H9 (cell line): ENCODE results near the gene WSCD2. TPM values are rescaled to one million over a fixed set of nuclear protein-coding genes. Genes with fewer than 3 reads are reported as not detected.

Experiments
- DNase-seq: peaks from one replicate; pipeline ENCODE4 v3.0.0-alpha.2; 2017
- H2AFZ ChIP-seq: one replicate; pipeline ENCODE4 v1.6.1; 2013; ENCODE audit warnings: mild to moderate bottlenecking, low read length, control low read depth, moderate library complexity
- H2AK5ac ChIP-seq: 2 replicates; pipeline ENCODE4 v1.6.1; 2013; ENCODE audit warnings: low read length, control low read depth, mixed read lengths; ENCODE audit not compliant: insufficient read length
- H2BK120ac ChIP-seq: one replicate; pipeline ENCODE4 v1.6.1; 2013; ENCODE audit warnings: low read depth, mild to moderate bottlenecking, low read length, control low read depth, inconsistent platforms; ENCODE audit not compliant: poor library complexity, severe bottlenecking
- H2BK12ac ChIP-seq: 2 replicates; pipeline ENCODE4 v1.6.1; 2013; ENCODE audit warnings: low read length, control low read depth, mixed read lengths, low read depth; ENCODE audit not compliant: insufficient read length
- H2BK15ac ChIP-seq: 2 replicates; pipeline ENCODE4 v1.6.1; 2013; ENCODE audit warnings: low read depth, low read length, control low read depth
- H2BK20ac ChIP-seq: one replicate; pipeline ENCODE4 v1.6.1; 2013; ENCODE audit warnings: low read depth, mild to moderate bottlenecking, low read length, control low read depth, inconsistent platforms; ENCODE audit not compliant: poor library complexity, severe bottlenecking
- H2BK5ac ChIP-seq: 2 replicates; pipeline ENCODE4 v1.6.1; 2013; ENCODE audit warnings: low read length, control low read depth, mixed read lengths; ENCODE audit not compliant: insufficient read length
- H3K14ac ChIP-seq: 2 replicates; pipeline ENCODE4 v1.6.1; 2013; ENCODE audit warnings: low read length, control low read depth; ENCODE audit not compliant: insufficient read depth
- H3K18ac ChIP-seq: 2 replicates; pipeline ENCODE4 v1.6.1; 2013; ENCODE audit warnings: low read depth, mild to moderate bottlenecking, mixed read lengths, low read length, control low read depth; ENCODE audit not compliant: insufficient read length
- H3K23ac ChIP-seq: 2 replicates; pipeline ENCODE4 v1.6.1; 2013; ENCODE audit warnings: low read length, control low read depth, mixed read lengths, low read depth; ENCODE audit not compliant: insufficient read length
- H3K23me2 ChIP-seq: 2 replicates; pipeline ENCODE4 v1.6.1; 2013; ENCODE audit warnings: low read depth, mild to moderate bottlenecking, mixed read lengths, low read length, control low read depth; ENCODE audit not compliant: insufficient read length, poor library complexity, severe bottlenecking
- H3K27ac ChIP-seq: 2 replicates; pipeline ENCODE4 v1.5.1; 2013; ENCODE audit warnings: low read length, control low read depth, mixed read lengths, low read depth; ENCODE audit not compliant: insufficient read length
- H3K27me3 ChIP-seq: 2 replicates; pipeline ENCODE4 v1.6.1; 2013; ENCODE audit warnings: low read length, control low read depth, inconsistent platforms; ENCODE audit not compliant: insufficient read depth
- H3K4ac ChIP-seq: 2 replicates; pipeline ENCODE4 v1.6.1; 2013; ENCODE audit warnings: low read depth, mild to moderate bottlenecking, control low read depth, inconsistent platforms, low read length, moderate library complexity
- H3K4me1 ChIP-seq: 2 replicates; pipeline ENCODE4 v1.6.1; 2013; ENCODE audit warnings: low read length, control low read depth, inconsistent platforms; ENCODE audit not compliant: insufficient read depth
- H3K4me2 ChIP-seq: 2 replicates; pipeline ENCODE4 v1.6.1; 2013; ENCODE audit warnings: low read length, control low read depth, mixed read lengths; ENCODE audit not compliant: insufficient read length, insufficient read depth
- H3K56ac ChIP-seq: 2 replicates; pipeline ENCODE4 v1.6.1; 2013; ENCODE audit warnings: low read depth, mild to moderate bottlenecking, mixed read lengths, low read length, control low read depth; ENCODE audit not compliant: insufficient read length
- H3K79me1 ChIP-seq: 2 replicates; pipeline ENCODE4 v1.6.1; 2013; ENCODE audit warnings: low read depth, mild to moderate bottlenecking, moderate library complexity, low read length, control low read depth, inconsistent platforms; ENCODE audit not compliant: insufficient read depth, poor library complexity, severe bottlenecking
- H3K79me2 ChIP-seq: 2 replicates; pipeline ENCODE4 v1.6.1; 2013; ENCODE audit warnings: low read length, control low read depth, inconsistent platforms; ENCODE audit not compliant: insufficient read depth
- H3K9ac ChIP-seq: 2 replicates; pipeline ENCODE4 v1.6.1; 2013; ENCODE audit warnings: low read length, control low read depth, mixed read lengths; ENCODE audit not compliant: insufficient read length; ENCODE audit errors: extremely low read depth
- H3K9me3 ChIP-seq: one replicate; pipeline ENCODE4 v1.6.1; 2013; ENCODE audit warnings: low read depth, low read length, inconsistent platforms; ENCODE audit not compliant: control insufficient read depth
- H3T11ph ChIP-seq: one replicate; pipeline ENCODE4 v1.6.1; 2013; ENCODE audit warnings: mild to moderate bottlenecking, low read length, control low read depth, inconsistent platforms
- H4K20me1 ChIP-seq: one replicate; pipeline ENCODE4 v1.6.1; 2013; ENCODE audit not compliant: control insufficient read depth, insufficient read length, insufficient read depth
- H4K5ac ChIP-seq: 2 replicates; pipeline ENCODE4 v1.6.1; 2013; ENCODE audit warnings: low read depth, mild to moderate bottlenecking, mixed read lengths, low read length, control low read depth; ENCODE audit not compliant: insufficient read length
- H4K8ac ChIP-seq: replicated peaks from 2 replicates; pipeline ENCODE4 v1.6.1; 2013; ENCODE audit warnings: low read length, control low read depth, mixed read lengths, low read depth; ENCODE audit not compliant: insufficient read length
- H4K91ac ChIP-seq: 2 replicates; pipeline ENCODE4 v1.6.1; 2013; ENCODE audit warnings: low read depth, mild to moderate bottlenecking, moderate library complexity, mixed read lengths, low read length, control low read depth; ENCODE audit not compliant: insufficient read length
- H3K27ac Mint-ChIP-seq, 3 experiments: 2 replicates in 2 of 3; 3 replicates in 1 of 3; pipeline ENCODE4 v1.8.0; 2020 to 2021; ENCODE audit warnings: mixed read lengths in 3 of 3, mild to moderate bottlenecking in 1 of 3, moderate library complexity in 1 of 3
- H3K27me3 Mint-ChIP-seq: 2 replicates; pipeline ENCODE4 v1.8.0; 2021; ENCODE audit warnings: low read depth, mild to moderate bottlenecking, moderate library complexity, mixed read lengths
- H3K36me3 Mint-ChIP-seq, 3 experiments: 2 replicates in 2 of 3; 3 replicates in 1 of 3; pipeline ENCODE4 v1.8.0; 2020 to 2021; ENCODE audit warnings: low read depth in 3 of 3, mixed read lengths in 3 of 3; ENCODE audit not compliant: insufficient read depth in 1 of 3
- H3K4me1 Mint-ChIP-seq, 2 experiments: 2 replicates each; pipeline ENCODE4 v1.8.0; 2020; ENCODE audit warnings: mixed read lengths in 2 of 2
- H3K4me3 Mint-ChIP-seq, 2 experiments: 2 replicates in 1 of 2; 3 replicates in 1 of 2; pipeline ENCODE4 v1.8.0; 2020 to 2021; ENCODE audit warnings: mild to moderate bottlenecking in 2 of 2, mixed read lengths in 2 of 2, moderate library complexity in 1 of 2
- H3K9me3 Mint-ChIP-seq, 2 experiments: 2 replicates in 1 of 2; 3 replicates in 1 of 2; pipeline ENCODE4 v1.8.0; 2020; ENCODE audit warnings: mild to moderate bottlenecking in 2 of 2, mixed read lengths in 2 of 2, moderate library complexity in 1 of 2
- CTCF ChIP-seq: fragments of 200-600 bp; sonication (generic); conservative IDR thresholded peaks from 3 replicates; pipeline ENCODE4 v1.8.0; 2021; ENCODE audit warnings: antibody characterized with exemption, mild to moderate bottlenecking
- WGBS: extraction: QIAGEN DNeasy Blood & Tissue Kit; methylation state at CpG from one replicate; pipeline ENCODE4 v1.1.7; 2013; ENCODE audit warnings: missing lambda C conversion rate, low lambda C conversion rate, mixed read lengths; ENCODE audit not compliant: insufficient read length; ENCODE audit errors: extremely low coverage; 5-methylcytosine and 5-hydroxymethylcytosine counted together
- total RNA-seq: library from RNA; stranded (reverse); gene quantifications from 2 replicates; pipeline ENCODE4 v1.2.1, GENCODE V29; 2021

The WSCD2 gene
- total RNA-seq, 1 experiment from 2014 or later: 0.92 TPM

DNA sequence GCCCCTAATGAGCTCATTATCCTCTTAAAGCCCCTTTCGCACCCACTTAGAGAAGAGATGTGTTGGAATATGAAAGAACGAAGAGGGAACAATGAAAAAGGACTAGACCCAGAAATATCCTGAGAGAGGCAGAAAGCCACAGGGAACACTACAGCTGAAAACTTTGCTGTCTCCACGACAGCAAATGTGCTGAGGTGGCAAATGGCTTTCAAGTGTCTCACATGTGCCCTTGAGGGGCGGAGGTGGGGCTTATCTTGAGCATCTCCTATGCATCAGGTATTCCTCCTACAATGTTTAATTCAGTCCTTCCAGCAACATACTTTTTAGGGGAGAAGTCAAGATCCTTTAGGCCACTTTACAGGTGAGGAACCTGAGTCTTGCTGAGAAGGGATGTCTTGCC, 62.9 kb downstream of the WSCD2 start:
- Histone ChIP-seq H2AFZ (no peak overlapping the region), H3K9ac (no peak overlapping the region), H2BK120ac (no peak overlapping the region), H3K79me2 (no peaks in the 10 kb centered on the region), H3K4me2 (no peak overlapping the region), H3K56ac (no peak overlapping the region), H2BK20ac (no peak overlapping the region), H4K5ac (no peak overlapping the region), H4K20me1 (no peaks in the 10 kb centered on the region), H3K23me2 (no peaks in the 10 kb centered on the region), H3K4me1 (no peaks in the 10 kb centered on the region), H3K27me3 (no peaks in the 10 kb centered on the region), H3K4ac (no peak overlapping the region), H2BK12ac (no peak overlapping the region), H4K91ac (no peak overlapping the region), H3K23ac (no peak overlapping the region), H4K8ac (no peak overlapping the region), H3K14ac (no peak overlapping the region), H3K9me3 (no peaks in the 10 kb centered on the region), H2BK5ac (no peak overlapping the region), H2AK5ac (no peak overlapping the region), H3K27ac (no peak overlapping the region), H3T11ph (no peak overlapping the region), H3K18ac (no peak overlapping the region), H3K79me1 (no peaks in the 10 kb centered on the region), H2BK15ac (no peak overlapping the region)
- Mint-ChIP-seq H3K9me3 (no peaks in the 10 kb centered on the region), H3K4me1 (peaks cover 11 to 12% of the 10 kb centered on the region in 2 experiments), H3K27me3 (peaks cover 7% of the 10 kb centered on the region), H3K36me3 (no peaks in the 10 kb centered on the region), H3K27ac (no peak overlapping the region), H3K4me3 (no peak overlapping the region)
- TF ChIP-seq CTCF: no peak
- WGBS: no CpG with 5 or more reads among the region's 4 CpGs
- no peak for DNase-seq
